Mesothelial cell of epicardium (in vitro differentiated cells): ENCODE data around the gene USP6. TPM values are rescaled to one million over a fixed set of nuclear protein-coding genes. Genes with fewer than 3 reads are reported as not detected.
"Not testable (repeated sequence)": the region's sequence is repeated elsewhere in the genome, so short reads cannot be mapped to it uniquely, and the experiment has no call there.

Experiments used
- DNase-seq, 2 experiments: peaks; one replicate each; pipeline ENCODE4 v3.0.0; 2021; ENCODE audit warnings: low spot score in 2 of 2; ENCODE audit not compliant: unreplicated experiment in 2 of 2
- H3K27ac Mint-ChIP-seq: 2 replicates; pipeline ENCODE4 v1.8.0; 2021; ENCODE audit warnings: mixed read lengths
- H3K27me3 Mint-ChIP-seq: 2 replicates; pipeline ENCODE4 v1.8.0; 2021; ENCODE audit warnings: low read depth, mixed read lengths
- H3K36me3 Mint-ChIP-seq: 2 replicates; pipeline ENCODE4 v1.8.0; 2021; ENCODE audit warnings: mixed read lengths
- H3K4me1 Mint-ChIP-seq: 2 replicates; pipeline ENCODE4 v1.8.0; 2021; ENCODE audit warnings: mixed read lengths
- H3K4me3 Mint-ChIP-seq: 2 replicates; pipeline ENCODE4 v1.8.0; 2021; ENCODE audit warnings: mild to moderate bottlenecking, moderate library complexity, mixed read lengths
- H3K9me3 Mint-ChIP-seq: 2 replicates; pipeline ENCODE4 v1.8.0; 2021; ENCODE audit warnings: mixed read lengths
- total RNA-seq: library from RNA; stranded (reverse); gene quantifications from 3 replicates; pipeline ENCODE4 v1.2.1, GENCODE V29; 2021
- TF ChIP-seq, protein P1 (sequence below): fragments of 200-600 bp; sonication (generic); IDR thresholded peaks from one replicate; pipeline ENCODE4 v1.5.0; 2021; ENCODE audit warnings: antibody characterized with exemption; ENCODE audit not compliant: unreplicated experiment

USP6 gene
- total RNA-seq, 1 donor from 2014 or later: 0.42 TPM

DNA sequence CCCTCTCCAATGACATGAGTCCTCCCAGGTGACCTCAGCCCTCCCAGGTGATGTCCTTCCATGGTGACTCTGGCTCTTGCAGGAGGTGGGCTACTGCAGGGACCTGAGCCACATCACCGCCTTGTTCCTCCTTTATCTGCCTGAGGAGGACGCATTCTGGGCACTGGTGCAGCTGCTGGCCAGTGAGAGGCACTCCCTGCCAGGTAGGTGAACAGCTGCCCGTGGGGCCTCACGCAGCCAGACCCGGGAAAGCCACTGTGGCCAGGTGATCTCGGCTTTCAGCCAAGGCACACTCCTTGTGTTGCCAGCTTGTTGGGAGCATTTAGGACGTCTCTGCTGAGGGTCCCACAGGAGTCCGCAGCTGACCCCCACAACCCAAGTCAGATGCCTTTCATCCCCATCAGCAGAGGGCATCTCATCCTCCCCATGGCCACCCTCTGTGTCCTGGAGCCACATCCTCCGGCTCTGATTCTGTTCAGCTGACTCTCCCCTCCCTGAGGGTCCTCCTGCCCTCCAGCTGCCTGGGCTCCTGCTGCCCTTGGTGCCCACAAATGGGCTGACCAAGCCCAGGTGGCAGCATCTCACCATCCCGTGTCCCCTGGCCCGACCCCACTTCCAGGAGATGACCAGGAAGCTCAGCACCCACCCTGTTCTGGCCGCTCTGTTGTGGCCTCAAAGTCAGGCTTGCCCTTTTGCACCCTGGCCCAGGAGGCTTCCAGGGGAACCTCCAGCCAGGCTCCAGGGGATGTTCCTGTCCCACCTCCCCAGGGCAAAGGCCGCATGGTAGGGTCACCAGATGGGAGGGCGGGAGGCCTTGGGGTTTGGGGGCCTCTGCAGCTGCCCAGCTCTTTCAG, 20.1 kb downstream of the USP6 start:
- Mint-ChIP-seq H3K4me1 (no peaks in the 10 kb centered on the region), H3K27ac (no peak overlapping the region), H3K36me3 (no peaks in the 10 kb centered on the region), H3K4me3 (no peak overlapping the region), H3K27me3 (peaks cover 6% of the 10 kb centered on the region), H3K9me3 (no peaks in the 10 kb centered on the region)
- TF ChIP-seq, protein P1, sequence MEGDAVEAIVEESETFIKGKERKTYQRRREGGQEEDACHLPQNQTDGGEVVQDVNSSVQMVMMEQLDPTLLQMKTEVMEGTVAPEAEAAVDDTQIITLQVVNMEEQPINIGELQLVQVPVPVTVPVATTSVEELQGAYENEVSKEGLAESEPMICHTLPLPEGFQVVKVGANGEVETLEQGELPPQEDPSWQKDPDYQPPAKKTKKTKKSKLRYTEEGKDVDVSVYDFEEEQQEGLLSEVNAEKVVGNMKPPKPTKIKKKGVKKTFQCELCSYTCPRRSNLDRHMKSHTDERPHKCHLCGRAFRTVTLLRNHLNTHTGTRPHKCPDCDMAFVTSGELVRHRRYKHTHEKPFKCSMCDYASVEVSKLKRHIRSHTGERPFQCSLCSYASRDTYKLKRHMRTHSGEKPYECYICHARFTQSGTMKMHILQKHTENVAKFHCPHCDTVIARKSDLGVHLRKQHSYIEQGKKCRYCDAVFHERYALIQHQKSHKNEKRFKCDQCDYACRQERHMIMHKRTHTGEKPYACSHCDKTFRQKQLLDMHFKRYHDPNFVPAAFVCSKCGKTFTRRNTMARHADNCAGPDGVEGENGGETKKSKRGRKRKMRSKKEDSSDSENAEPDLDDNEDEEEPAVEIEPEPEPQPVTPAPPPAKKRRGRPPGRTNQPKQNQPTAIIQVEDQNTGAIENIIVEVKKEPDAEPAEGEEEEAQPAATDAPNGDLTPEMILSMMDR: no peak
- no peak for DNase-seq

DNA sequence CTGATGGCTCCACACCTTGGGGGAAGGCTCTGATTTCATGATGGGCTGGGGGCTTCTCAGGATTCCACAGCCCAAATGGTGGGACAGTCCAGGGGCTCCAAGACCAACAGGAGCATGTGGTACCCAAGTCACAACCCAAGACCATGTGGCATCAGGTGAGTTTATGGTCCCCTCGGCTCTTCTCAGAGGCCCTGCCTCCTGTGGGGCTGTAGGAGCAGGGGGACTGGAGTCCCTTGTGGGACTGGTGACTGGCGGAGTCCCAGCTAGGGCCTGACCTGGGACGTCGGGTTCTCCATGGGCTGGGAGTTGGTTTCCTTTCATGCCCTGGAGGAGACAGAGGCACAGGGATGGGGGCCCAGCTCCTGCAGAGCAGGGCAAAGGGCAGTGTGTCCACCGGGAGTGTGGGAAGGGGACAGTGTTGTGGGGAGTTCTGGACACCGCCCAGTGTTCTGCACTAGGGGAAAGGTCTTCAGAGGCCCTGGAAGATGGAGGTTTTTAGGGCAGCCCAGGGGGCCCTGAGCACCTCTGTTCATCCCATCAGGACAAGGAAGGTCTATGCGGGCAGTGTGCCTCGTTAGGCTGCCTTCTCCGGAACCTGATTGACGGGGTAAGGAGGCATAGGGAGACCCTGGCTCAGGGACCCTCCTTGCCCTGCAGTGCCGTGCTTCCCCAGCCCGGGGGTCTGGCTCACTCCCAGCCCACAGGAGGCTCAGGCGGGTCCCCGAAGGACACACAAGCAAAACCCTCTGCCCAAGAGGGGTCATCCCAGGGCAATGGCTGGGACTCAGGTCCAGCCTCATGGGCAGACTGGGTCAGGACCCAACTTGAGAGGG, 21.0 kb downstream of the USP6 start:
- H3K27me3 Mint-ChIP-seq, H3K36me3 Mint-ChIP-seq, H3K4me1 Mint-ChIP-seq, H3K4me3 Mint-ChIP-seq, DNase-seq, H3K9me3 Mint-ChIP-seq, H3K27ac Mint-ChIP-seq: not testable (repeated sequence)

- not testable (repeated sequence) for H3K9me3 Mint-ChIP-seq, H3K36me3 Mint-ChIP-seq, H3K4me1 Mint-ChIP-seq, DNase-seq, H3K4me3 Mint-ChIP-seq, H3K27ac Mint-ChIP-seq, H3K27me3 Mint-ChIP-seq
Observed at GRCh38 chr17:5137511-5138197, 21.8 kb downstream of the USP6 start.

DNA sequence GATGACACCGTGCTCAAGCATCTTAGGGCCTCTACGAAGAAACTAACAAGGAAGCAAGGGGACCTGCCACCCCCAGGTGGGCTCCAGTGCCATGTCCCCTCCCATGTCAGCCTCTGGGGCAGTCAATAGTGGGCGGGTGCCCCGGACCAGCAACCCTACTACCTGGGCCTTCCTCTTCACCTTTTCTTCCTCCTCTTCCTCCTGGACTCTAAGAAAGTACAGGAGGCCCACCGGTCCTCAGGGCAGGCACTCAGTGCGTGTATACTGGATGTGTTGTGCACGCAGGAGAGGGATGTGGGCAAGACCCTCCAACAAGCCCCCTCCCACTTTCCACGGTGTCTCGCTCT, 22.3 kb downstream of the USP6 start:
- not testable (repeated sequence) for H3K27ac Mint-ChIP-seq, H3K4me1 Mint-ChIP-seq, H3K36me3 Mint-ChIP-seq, DNase-seq, H3K27me3 Mint-ChIP-seq, H3K4me3 Mint-ChIP-seq, H3K9me3 Mint-ChIP-seq

DNA sequence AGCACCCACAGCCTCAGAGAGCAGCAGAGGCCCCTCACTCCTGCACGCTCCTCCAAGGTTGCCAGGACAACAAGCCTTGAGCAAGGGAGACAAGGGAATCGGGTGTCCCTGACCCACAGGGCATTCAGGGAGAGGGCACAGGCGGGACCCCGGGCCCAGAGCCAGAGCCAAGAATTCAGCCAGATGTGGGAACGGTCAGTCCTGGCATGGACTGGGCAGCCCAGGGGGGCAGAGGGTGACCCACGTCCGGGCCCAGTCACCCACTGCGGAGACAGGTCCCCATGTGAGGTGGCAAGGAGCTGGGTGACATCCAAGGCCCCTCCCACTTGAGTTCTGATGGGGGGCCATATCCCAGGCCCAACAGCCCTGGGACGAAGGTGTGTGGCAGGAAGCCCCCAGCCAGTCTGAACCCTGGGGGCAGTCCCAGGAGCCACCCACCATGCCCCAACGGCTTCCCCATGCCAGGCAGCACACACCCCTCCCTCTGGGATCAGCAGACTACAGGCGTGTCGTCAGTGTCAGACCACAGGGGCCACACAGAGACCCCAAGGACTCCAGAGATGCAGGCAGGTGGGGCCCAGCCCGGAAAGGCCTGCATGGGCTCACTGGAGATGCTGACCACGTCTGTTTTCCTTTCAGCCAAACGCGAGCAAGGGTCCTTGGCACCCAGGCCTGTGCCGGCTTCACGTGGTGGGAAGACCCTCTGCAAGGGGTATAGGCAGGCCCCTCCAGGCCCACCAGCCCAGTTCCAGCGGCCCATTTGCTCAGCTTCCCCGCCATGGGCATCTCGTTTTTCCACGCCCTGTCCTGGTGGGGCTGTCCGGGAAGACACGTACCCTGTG, 23.0 kb downstream of the USP6 start:
- Mint-ChIP-seq H3K27me3 (peaks cover 5% of the 10 kb centered on the region), H3K9me3 (no peaks in the 10 kb centered on the region), H3K4me3 (no peak overlapping the region), H3K36me3 (no peaks in the 10 kb centered on the region), H3K4me1 (no peaks in the 10 kb centered on the region), H3K27ac (no peak overlapping the region)
- TF ChIP-seq, protein P1: no peak
- DNase-seq: no peak

GRCh38 chr17:5139458-5139732, 23.6 kb downstream of the USP6 start:
- H3K27ac Mint-ChIP-seq: no peak overlapping the region
- no peaks in the 10 kb centered on the region for H3K4me1 Mint-ChIP-seq
- TF ChIP-seq, protein P1: no peak
- H3K4me3 Mint-ChIP-seq: no peak overlapping the region
- H3K9me3 Mint-ChIP-seq: no peaks in the 10 kb centered on the region
- no peak for DNase-seq
- H3K36me3 Mint-ChIP-seq: no peaks in the 10 kb centered on the region
- peaks cover 8% of the 10 kb centered on the region for H3K27me3 Mint-ChIP-seq

GRCh38 chr17:5142877-5143276, 27.0 kb downstream of the USP6 start:
- not testable (repeated sequence) for H3K9me3 Mint-ChIP-seq, H3K27ac Mint-ChIP-seq, H3K36me3 Mint-ChIP-seq, H3K4me3 Mint-ChIP-seq, DNase-seq, H3K4me1 Mint-ChIP-seq
- peaks cover 30% of the 10 kb centered on the region for H3K27me3 Mint-ChIP-seq

- H3K4me3 Mint-ChIP-seq, H3K4me1 Mint-ChIP-seq: not testable (repeated sequence)
Observed at GRCh38 chr17:5146122-5146521, 30.3 kb downstream of the USP6 start.

DNA sequence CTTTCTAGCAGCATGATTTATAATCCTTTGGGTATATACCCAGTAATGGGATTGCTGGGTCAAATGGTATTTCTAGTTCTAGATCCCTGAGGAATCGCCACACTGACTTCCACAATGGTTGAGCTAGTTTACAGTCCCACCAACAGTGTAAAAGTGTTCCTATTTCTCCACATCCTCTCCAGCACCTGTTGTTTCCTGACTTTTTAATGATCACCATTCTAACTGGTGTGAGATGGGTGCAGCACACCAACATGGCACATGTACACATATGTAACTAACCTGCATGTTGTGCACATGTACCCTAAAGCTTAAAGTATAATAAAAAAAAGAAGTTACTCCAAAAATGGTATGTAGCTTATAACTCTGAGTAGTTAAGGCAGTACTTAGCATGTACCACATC, 44.9 kb downstream of the USP6 start:
- not testable (repeated sequence) for H3K9me3 Mint-ChIP-seq, H3K27ac Mint-ChIP-seq, DNase-seq, H3K4me1 Mint-ChIP-seq, H3K36me3 Mint-ChIP-seq, H3K4me3 Mint-ChIP-seq
- peaks cover 49% of the 10 kb centered on the region for H3K27me3 Mint-ChIP-seq

More at GRCh38 chr17:5146122-5146521, 30.3 kb downstream of the USP6 start:
- H3K27me3 Mint-ChIP-seq: peaks cover 51% of the 10 kb centered on the region
- not testable (repeated sequence) for H3K27ac Mint-ChIP-seq, DNase-seq, H3K9me3 Mint-ChIP-seq, H3K36me3 Mint-ChIP-seq

DNA sequence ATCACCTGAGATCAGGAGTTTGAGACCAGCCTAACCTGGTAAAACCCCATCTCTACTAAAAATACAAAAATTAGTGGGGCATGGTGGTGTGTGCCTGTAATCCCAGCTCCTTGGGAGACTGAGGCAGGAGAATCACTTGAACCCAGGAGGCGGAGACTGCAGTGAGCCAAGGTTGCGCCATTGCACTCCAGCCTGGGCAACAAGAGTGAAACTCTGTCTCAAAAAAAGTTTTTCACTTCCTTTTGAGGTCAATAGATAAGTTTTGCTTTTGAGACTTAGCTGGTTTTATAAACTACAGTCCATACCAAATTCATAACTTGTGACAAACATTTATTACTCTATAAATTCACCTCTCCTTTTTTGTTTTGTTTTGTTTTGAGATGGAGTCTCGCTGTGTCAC, 46.0 kb downstream of the USP6 start:
- not testable (repeated sequence) for H3K9me3 Mint-ChIP-seq, H3K4me1 Mint-ChIP-seq, H3K27ac Mint-ChIP-seq, H3K36me3 Mint-ChIP-seq, H3K4me3 Mint-ChIP-seq, DNase-seq
- H3K27me3 Mint-ChIP-seq: peaks cover 47% of the 10 kb centered on the region
